ENCODE data around the gene SDHC.
"Not testable (repeated sequence)": the region's sequence is repeated elsewhere in the genome, so short reads cannot be mapped to it uniquely, and the experiment has no call there.

GRCh38 chr1:161397038-161397437, 82.9 kb downstream of the SDHC start:
- TF ChIP-seq EZH2 (IDR thresholded peaks at IDR 0.05; ENCODE audit: borderline replicate concordance, low read length); CTCF (conservative IDR thresholded peaks at IDR 0.05 in 1 of 2, IDR thresholded peaks at IDR 0.05 in 1 of 2; ENCODE audit: extremely low read depth in 1 of 2, insufficient read depth in 1 of 2, low read depth in 1 of 2, low read length in 2 of 2): not testable (repeated sequence)

All from mammary epithelial cell (primary cell).